Astrocyte of the spinal cord (primary cell): ENCODE results near the gene THSD7A.

Source experiments
- DNase-seq: peaks from one replicate; pipeline ENCODE4 v3.0.0; 2011; ENCODE audit warnings: low read depth, low spot score
- H3K4me3 ChIP-seq: 2 replicates; pipeline ENCODE4 v1.5.1; 2011; ENCODE audit warnings: low read depth, mild to moderate bottlenecking, low read length, moderate library complexity
- CTCF ChIP-seq: IDR thresholded peaks from 2 replicates; pipeline ENCODE4 v1.5.1; 2012; ENCODE audit warnings: low read depth, mild to moderate bottlenecking, low read length, inconsistent platforms
- in situ Hi-C: cut with HindIII; loops from 2 replicates; pipeline ENCODE4 v1.10.0; 2017; ENCODE audit warnings: low sequenced_read_pairs

The THSD7A gene

GRCh38 chr7:11754123-11754522, 77.9 kb downstream of the THSD7A start:
- H3K4me3 ChIP-seq, result no peak overlapping the region
- in situ Hi-C loops, result no loop called here
- TF ChIP-seq CTCF, result no peak
- no peak for DNase-seq

- no peak for DNase-seq
- in situ Hi-C loops, result no loop called here
- TF ChIP-seq CTCF, result no peak
- no peak overlapping the region for H3K4me3 ChIP-seq
Observed at GRCh38 chr7:11753433-11753832, 78.6 kb downstream of the THSD7A start.

- in situ Hi-C loops, result no loop called here
- H3K4me3 ChIP-seq, result no peak overlapping the region
- no peak for TF ChIP-seq CTCF
- DNase-seq, result no peak
Observed at GRCh38 chr7:11751807-11752389, 80.1 kb downstream of the THSD7A start.

- in situ Hi-C loops, result no loop called here
- no peak for TF ChIP-seq CTCF
- H3K4me3 ChIP-seq, result no peak overlapping the region
- no peak for DNase-seq
Observed at GRCh38 chr7:11751315-11751714, 80.7 kb downstream of the THSD7A start.

- H3K4me3 ChIP-seq, result no peak overlapping the region
Observed at GRCh38 chr7:11750191-11750590, 81.8 kb downstream of the THSD7A start.

GRCh38 chr7:11749629-11750028, 82.4 kb downstream of the THSD7A start:
- no peak for DNase-seq
- H3K4me3 ChIP-seq, result no peak overlapping the region
- in situ Hi-C loops, result no loop called here
- TF ChIP-seq CTCF, result no peak

More at GRCh38 chr7:11750191-11750590, 81.8 kb downstream of the THSD7A start:
- TF ChIP-seq CTCF, result no peak
- no peak for DNase-seq
- in situ Hi-C loops, result no loop called here

GRCh38 chr7:11748884-11749283, 83.1 kb downstream of the THSD7A start:
- in situ Hi-C loops, result no loop called here
- no peak for DNase-seq
- no peak overlapping the region for H3K4me3 ChIP-seq
- TF ChIP-seq CTCF, result no peak
